CMK (cell line): ENCODE data around the gene MRTFA.

Experiments used
- DNase-seq: peaks from one replicate; pipeline ENCODE4 v3.0.0-alpha.2; 2010; ENCODE audit warnings: low read depth

MRTFA gene

DNA sequence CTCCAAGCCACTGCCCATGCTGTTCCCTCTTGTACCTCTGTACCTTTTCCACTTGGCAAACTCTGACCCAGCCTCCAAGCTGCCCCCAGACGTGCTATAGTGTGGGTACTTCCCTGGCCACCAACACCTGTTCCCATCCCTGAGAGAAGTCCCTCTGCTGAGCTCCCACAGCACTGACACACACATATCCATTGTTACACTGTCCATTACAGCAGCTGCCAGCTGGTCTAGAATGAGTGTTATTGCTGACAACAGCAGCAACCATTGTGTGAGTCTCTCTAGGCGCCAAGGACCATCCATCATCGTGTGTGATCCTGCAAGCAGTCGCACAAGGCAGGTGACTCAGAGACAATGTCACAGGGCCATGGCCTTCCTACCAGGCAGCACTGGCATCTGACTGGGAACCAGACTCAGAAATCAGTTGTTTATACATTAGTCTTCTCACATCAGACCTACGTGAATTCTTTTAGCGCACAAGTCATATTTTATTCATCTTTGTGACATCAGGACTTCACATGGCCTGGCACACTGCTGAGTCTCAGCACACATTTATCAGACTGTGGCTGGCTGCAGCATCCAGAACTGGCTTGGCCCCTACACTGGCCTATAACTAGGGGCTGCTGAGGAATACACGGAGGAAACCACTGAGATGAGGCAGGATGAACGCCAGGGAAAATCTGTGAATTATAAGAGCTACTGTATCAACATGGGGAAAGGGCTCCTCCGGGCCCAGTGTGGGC lies 209.8 kb downstream of the MRTFA start:
- DNase-seq: no peak

DNA sequence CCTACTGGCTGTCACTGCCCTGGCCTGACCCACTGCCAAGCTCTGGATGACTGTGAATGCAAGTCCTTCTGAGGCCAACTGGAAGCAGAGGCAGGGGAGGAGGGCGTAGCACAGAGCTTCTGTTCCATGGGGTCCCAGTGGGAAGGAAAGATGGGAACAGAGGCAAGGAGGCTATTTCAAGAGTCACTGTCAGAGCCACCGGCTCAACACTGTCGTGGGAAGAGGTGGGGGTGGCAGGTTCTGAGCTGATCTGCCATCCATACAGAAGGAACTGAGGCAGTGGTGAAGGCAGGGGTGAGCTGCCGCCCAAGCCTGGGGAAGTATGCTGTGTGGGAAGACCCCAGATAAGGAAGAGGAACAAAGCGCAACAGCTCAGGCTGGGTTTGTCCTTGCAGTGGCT lies 211.4 kb downstream of the MRTFA start:
- peak; percentile 29 for DNase-seq

DNA sequence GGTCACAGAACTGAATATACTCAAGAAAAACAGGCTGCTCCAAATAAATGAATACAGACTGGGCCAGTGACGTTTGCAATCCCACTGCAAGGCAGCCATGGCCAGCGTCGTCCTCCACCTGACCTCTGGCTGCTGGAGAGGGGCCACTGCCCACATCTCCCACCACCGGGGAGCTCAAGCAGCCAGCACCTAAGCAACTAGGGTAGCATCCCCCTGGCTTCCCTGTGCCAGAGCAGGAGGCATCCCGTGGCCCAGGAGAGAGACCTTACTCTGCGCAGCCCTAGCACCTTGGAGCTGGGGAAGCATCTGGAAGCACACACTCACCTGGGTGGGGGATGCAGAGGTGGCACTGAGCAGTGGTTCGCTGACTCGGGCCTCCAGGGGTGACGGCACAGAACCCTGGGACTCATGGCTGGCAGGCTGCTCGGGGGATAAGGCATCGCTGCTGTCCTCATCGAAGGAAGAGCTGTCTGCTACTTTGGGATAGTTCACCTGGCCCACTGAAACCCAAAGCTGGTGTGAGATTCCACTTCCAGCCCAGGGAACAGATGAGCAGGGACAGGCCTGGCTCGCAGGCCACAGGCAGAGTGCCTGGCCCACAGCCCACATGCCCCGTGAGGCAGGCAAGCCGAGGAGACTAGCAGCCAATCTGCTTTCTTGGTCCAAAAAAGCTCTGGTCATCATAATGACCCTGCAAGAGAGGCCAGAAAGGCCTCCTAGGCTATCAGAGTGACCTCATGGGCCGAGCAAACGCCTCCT lies 212.5 kb downstream of the MRTFA start:
- no peak for DNase-seq

DNA sequence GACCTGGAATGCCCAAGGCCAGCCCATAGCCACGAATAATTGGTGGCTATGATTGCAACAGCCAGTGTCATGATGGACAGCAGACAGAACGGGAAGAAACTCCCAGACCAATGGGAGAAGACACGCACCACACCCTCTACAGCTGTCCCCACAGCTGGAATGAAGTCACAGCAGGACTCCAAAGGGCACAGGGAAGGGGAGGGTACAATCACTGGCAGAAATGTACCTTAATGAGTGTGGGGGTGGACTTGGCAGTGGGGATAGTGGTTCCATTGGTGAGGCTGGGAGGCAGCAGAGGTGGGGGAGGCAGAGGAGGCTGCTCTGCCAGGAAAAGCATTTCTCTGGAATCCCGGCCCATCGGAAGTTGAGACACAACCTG lies 213.2 kb downstream of the MRTFA start:
- no peak for DNase-seq

DNA sequence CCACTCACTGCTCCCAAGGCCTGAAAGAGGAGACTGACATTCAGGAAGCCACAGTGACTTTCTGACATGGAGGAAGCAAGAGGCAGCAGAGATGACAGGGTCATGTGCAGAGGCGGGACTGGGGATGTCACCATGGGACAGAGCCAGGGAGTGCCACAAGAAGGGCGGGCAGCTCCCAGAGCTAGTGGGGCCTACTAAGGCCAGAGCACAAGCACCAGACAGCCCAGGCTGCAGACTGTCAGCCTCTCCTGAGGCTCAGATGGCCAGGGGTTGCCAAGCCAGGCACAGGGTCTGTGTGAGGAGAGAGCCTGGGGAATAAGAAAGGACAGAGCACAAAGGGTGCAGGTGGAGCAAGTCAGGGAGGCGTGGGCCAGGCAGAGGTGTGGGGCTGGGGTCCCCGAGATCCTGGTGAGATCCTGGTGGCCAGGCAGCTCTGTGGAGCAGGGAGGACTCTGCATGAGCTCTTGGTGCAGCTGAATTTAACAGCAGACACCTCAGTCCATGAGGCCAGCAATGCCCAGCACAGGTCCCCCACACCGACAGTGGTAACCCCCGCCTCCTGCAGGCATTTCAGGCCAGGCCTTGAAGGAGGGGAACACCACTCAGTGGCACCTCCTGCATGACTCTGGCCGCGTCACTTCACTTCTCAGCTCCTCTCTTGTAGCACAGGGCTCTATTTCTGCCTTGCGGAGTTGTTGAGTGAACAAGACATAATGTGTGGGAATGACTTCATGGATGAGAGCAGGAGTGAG lies 213.8 kb downstream of the MRTFA start:
- no peak for DNase-seq

DNA sequence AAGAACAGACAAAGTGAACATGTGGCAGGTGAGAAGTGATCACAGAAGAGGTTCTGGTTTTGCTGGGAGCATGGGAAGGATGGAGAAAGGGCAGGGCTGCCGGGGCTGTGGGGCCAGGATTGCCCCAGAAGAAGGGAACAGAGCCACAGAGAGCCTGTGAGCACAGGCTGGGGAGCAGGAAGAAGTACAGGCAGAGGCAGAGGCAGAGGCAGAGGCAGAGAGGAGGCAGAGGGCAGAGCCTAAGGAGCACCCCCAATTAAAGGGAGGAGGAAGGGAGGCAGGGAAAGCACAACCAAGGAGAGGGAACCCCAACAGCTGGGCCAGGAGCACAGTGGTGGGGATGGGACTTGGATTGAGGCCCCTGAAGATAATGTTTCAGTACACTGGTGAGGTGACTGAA lies 214.6 kb downstream of the MRTFA start:
- DNase-seq: no peak

DNA sequence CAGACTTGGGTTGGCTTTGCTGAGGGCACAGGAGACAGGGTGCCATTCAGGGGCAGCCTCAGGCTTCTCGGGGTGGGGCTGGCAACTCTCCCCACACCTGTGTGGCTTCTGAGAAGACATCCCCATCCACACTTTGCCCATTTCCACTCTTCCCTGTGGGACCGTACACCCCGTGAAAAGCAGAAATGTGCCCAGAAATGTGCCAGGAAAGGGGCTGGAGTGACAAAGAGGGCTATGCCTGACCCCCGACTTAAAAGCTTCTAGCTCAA lies 215.5 kb downstream of the MRTFA start:
- no peak for DNase-seq

DNA sequence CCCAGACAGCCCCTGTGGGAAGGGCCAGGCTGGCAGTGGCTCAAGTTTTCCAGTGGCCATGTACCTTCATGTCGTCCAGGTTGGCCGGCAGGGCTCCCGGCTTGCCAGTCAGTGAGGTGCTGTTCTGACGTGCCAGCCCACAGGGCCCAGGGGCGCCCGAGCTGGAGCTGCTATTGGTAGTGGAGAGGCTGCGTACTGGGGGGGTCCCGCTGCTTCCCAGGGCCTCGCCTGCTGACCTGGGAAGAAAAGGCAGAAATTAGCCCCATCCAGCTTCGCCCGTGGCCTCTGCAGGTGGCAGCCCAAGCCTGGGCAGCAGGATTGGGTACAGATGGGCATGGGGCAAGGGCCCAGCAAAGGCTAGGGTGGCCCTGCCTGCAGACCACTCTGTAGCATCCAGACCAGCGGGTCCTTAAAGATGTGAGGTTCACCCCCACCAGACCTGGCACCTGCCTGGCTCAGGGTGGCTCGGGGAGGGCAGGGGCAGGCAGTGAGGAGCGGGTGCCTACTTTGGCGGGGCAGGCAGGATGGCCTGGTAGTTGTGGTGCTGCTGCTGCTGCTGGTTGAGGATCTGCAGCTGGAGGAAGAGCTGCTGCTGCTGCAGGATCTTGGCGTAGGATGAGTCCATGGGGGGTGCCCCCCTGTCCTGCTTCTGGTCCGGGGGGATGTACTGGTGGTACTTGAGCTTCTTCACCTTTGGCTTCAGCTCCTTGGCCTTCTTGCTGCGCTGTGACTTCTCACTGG lies 216.0 kb downstream of the MRTFA start:
- no peak for DNase-seq

DNA sequence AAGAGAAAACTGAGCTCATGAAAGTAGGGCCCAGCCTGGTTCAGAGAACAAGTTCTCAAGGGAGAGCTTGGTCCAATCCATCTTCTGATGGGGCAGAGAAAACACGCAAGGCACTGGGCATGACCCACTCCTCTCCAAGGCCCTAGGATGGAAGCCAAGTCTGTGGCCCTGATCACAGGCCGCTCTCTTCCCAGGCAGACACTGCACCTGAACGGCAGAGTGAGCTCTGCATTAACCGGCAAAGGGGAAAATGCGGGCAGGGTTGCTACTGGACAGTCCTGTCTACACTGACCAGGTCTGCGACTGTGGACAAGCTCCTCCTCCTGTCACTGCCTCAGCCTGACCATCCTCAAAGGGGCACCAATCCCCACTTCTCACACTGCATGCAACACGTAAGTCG lies 216.8 kb downstream of the MRTFA start:
- DNase-seq: no peak

DNA sequence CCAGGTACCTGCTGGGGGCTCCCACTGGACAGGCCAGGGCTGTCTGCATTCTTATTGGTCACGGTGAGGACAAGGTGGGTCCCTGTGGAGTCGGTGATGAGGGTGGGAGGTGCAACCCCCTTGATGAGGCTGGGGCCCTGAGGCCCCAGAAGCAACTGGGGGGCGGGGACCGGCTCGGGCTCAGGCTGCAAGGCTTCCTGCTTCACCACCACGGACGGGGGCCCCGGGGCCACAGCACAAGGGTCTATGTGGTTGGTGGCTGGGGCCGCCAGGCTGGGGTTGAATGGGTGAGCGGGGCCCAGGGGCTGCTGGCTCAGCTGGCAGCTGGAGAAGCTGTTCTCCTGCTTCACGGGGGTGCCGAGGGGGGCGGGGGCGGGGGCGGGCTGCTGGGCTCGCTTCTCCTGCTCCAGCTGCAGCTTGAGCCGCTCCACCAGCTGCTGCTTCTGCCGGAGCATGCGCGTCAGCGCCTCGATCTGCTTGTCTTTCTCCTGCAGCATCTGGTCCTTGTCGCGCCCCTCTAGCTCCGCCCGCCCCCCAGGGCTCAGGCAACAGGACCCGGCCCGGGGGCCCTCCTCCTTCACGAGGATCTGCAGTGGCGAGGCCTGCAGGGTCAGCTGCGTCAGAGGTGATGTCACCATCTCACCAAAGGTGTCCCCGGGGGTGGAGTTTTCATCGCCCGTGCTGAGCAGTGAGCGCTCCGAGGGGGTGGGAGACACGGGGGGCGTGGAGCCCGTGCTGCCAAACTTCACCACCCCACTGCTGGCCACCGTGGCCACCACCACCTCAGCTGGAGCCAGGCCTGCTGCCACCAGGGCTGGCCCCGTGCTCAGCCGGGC lies 217.9 kb downstream of the MRTFA start:
- no peak for DNase-seq

DNA sequence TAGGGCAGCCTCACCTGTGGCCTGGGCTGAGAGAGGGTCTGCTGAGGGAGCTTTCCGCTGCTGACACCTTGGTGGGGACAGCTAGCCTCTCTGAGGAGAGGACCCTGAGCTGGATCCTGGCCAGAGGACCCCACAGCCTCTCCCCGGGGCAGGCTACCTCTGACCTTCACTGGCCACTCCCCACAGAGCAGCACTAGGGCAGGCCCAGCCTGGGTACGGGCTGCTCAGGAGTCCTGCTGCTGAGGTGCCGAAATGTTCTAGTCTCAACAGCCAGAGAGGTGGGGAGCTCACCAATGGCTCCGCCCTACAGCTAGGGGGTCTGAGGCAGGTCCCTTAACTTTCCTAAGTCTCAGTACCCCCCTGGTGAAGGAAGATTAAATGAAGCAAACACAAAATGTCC lies 218.6 kb downstream of the MRTFA start:
- no peak for DNase-seq

DNA sequence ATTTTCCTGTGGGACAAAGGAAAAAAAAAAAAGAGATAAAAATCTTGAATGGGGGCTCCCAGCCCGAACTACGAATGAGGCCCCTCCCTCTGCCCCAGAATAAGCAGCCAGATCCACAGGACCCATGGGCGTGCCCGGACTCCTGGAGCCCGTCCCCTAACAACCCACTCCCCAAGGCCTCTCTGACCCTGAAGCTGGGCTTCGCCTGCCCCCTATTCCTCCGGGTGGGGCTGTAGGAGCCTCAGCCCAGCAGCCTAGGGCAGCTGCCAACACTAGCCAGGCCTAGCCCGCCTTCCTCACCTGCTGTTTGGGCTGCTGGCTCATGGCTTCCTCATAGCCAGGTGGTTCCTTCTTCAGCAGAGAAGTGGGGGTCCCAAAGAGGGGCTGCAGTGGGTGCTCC lies 219.5 kb downstream of the MRTFA start:
- no peak for DNase-seq

DNA sequence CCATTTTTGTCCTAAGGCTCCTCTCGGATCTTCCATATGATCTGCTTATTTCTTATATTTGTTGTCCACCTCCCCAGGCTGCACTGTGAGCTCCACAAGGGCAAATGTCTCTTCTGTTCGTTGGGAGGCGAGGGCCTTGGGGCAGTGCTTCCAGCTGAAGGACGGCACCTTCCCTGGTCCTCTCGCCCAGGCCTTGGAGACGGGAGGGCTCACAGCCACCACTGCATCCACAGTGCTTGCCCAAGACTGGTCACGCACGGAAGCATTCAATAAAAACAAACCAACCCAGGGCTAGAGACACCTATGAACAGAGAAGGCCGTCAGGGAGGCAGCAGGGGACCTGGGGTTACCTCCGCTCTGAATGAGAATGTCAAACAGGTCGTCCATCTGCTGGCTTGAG lies 219.9 kb downstream of the MRTFA start:
- no peak for DNase-seq

DNA sequence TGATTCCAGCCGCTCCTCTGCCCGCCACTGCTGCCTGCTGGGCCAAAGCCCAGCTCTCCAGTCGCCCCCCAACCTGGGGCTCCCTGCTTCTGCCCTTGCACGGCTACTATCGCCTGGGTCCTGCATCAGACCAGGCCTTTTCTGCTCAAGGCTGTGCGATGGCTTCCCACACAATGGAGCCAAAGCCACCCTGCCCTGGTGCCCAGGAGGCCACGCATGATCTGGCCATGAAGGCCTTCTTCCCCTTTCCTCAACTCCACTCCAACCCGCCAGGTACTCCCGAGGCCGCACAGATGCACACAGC lies 220.3 kb downstream of the MRTFA start:
- no peak for DNase-seq

DNA sequence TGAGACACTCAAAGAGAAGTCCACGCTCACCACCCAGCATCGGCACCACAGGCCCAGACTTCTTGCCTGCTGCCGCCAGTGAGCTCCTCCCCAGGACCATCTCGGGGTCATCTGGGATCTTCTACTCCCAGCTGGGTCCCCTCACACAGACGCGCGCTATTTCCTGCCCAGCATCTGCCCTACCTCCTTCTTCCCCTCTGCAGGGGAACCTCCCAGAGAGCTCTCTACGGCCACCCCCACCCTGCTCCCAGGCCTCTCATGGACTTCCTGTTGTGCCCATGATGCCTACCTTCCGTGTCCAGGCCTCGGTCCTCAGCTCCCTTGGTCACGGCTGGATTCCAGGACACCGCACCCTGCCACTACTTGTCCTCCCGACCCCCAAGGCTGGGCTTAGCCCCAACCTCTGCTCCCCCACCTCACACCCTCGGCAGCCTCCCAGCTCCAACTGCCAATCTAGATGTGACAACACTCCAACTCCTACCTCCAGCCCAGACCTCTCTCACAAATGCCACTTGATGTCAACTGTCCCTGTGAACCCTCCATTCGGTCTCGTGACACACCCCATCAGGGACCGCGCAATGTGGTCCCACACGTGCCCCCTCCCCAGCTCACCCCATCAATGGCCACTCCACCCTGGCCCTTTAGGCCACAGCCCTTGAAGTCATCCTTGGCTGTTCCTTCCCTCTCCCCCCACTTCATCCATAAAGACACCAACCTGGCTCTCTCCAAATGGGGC lies 220.8 kb downstream of the MRTFA start:
- DNase-seq: peak; percentile 37

DNA sequence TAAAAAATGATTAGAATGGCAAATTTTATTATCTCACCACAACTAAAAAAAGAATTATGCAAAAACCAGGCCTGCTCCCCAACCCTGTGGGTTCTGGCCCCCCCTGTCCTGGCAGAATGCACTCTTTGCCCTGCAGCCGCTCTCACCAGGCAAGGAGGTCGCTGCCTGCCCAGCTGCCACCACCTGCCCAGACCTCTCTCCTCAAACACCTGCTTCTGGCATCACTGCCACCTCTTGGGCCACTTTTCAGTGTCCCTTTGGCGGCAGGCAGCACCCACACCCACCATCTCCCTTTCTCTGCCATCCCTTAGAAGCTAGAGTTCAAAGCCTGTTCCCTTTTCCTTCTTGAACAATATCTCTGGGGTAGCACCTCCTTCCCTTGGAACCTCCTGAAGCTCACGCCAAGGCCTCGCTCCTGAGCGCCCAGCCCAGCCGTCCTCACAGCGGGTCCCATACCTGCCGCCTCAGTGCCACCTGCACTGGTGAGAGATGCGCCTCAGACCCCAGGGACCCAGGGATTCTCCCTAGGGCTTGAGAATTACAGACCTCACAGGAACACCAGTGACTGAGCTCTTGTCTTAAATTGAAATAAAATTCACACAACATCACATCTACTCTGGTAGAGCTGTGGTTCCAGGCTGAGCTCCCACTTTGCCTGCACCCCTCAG lies 221.5 kb downstream of the MRTFA start:
- DNase-seq: no peak

DNA sequence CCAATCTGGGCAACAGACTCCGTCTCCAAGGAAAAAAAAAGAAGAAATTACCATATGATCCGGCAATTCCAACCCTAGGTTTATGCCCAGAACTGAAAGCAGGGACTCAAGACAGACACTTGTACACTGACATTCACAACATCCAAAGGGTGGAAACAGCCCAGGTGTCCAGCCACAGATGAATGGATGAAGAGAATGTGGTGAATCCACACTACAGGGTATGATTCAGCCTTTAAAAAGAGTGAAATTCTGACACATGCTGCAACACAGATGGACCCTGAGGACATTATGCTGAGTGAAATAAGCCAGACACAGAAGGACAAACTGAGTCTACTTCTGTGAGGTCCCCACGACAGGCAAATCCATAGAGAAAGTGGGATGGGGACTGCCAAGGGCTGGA lies 222.2 kb downstream of the MRTFA start:
- DNase-seq: no peak

DNA sequence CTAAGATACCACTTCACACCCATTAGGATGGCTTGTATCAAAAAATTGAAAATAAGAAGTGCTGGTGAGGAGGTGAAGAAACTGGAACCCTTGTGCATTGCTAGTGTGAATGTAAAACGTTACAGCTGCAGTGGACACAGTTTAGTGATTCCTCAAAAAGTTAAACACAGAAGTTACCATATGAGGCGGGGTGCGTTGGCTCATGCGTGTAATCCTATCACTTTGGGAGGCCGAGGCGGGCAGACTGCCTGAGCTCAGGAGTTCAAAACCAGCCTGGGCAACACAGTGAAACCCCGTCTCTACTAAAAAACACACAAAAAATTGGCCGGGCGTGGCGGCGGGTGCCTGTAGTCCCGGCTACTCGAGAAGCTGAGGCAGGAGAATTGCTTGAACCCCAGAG lies 222.6 kb downstream of the MRTFA start:
- no peak for DNase-seq

DNA sequence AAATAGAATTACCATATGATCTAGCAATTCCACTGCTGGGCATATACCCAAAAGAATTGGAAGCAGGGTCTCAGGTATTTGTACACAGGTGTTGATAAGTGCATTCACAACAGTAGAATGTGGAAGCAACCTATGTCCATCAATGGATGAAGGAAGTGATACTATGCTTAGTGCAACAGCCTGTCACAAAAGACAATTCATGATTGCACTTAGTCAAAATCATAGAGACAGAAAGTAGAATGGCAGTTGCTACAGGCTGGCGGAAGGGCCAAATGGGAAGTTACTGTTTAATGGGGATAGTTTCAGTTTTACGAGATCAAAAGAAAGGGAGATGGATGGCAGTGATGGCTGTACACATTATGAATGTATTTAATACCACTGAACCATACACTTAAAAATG lies 224.1 kb downstream of the MRTFA start:
- no peak for DNase-seq

DNA sequence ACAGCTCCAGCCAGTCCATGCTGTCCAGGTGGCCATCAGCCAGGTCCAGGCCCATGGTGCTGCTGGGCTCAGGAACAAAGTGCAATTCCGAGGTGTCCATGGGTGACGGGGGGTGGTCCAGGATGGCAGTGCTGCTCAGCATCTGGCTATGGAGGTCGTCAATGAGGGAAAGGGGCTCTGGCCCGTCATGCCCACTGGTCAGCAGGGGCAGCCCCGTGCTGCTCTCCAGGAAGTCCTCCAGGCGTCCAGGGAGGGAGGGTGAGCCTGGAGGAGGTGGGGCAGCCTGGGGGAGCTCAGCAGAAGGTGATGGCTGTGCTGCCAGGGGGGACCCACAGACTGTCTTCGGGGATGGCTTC lies 225.0 kb downstream of the MRTFA start:
- DNase-seq: no peak
